ENCODE measurements around the gene TFIP11.
A peak's percentile ranks its signal among the peaks of the same experiment; 100 is the strongest.

TFIP11 gene

GRCh38 chr22:26512149-26512793 is at the start of gene TFIP11:
Gene TFIP11, minus strand, starts transcription at chr22:26512473. Its CDS starts 2,201 bp downstream, at chr22:26510272.
- FAIRE-seq, result peak; percentile 97
- peak; percentile 92 for DNase-seq (ENCODE audit: extremely low spot score, insufficient read length, low read depth)

- DNase-seq (ENCODE audit: extremely low spot score, insufficient read length, low read depth), result no peak
- no peak for FAIRE-seq
These were observed 49.6 kb upstream of the TFIP11 start for GRCh38 chr22:26561756-26562417.

- no peak for DNase-seq (ENCODE audit: extremely low spot score, insufficient read length, low read depth)
- FAIRE-seq, result no peak
These were observed 47.8 kb upstream of the TFIP11 start for GRCh38 chr22:26559961-26560575.

GRCh38 chr22:26558248-26558895 is 46.1 kb upstream of the TFIP11 start:
- FAIRE-seq (no peak), DNase-seq (ENCODE audit: extremely low spot score, insufficient read length, low read depth) (no peak)

GRCh38 chr22:26556904-26557303 is 44.6 kb upstream of the TFIP11 start:
- DNase-seq (ENCODE audit: extremely low spot score, insufficient read length, low read depth) (no peak), FAIRE-seq (no peak)

GRCh38 chr22:26555478-26555877 is 43.2 kb upstream of the TFIP11 start:
- no peak for DNase-seq (ENCODE audit: extremely low spot score, insufficient read length, low read depth)
- FAIRE-seq, result no peak

- DNase-seq (ENCODE audit: extremely low spot score, insufficient read length, low read depth) (no peak), FAIRE-seq (no peak)
These were observed 42.7 kb upstream of the TFIP11 start for GRCh38 chr22:26554956-26555355.

GRCh38 chr22:26553056-26553752 is 40.9 kb upstream of the TFIP11 start:
- DNase-seq (ENCODE audit: extremely low spot score, insufficient read length, low read depth) (no peak), FAIRE-seq (no peak)

GRCh38 chr22:26552466-26552865 is 40.2 kb upstream of the TFIP11 start:
- FAIRE-seq (no peak), DNase-seq (ENCODE audit: extremely low spot score, insufficient read length, low read depth) (no peak)

- DNase-seq (ENCODE audit: extremely low spot score, insufficient read length, low read depth) (no peak), FAIRE-seq (no peak)
These were observed 39.3 kb upstream of the TFIP11 start for GRCh38 chr22:26551568-26551967.

- FAIRE-seq (no peak), DNase-seq (ENCODE audit: extremely low spot score, insufficient read length, low read depth) (no peak)
These were observed 38.3 kb upstream of the TFIP11 start for GRCh38 chr22:26550498-26551033.

- no peak for DNase-seq (ENCODE audit: extremely low spot score, insufficient read length, low read depth)
- no peak for FAIRE-seq
These were observed 37.7 kb upstream of the TFIP11 start for GRCh38 chr22:26549902-26550497.

- FAIRE-seq (no peak), DNase-seq (ENCODE audit: extremely low spot score, insufficient read length, low read depth) (no peak)
These were observed 36.7 kb upstream of the TFIP11 start for GRCh38 chr22:26548984-26549383.

GRCh38 chr22:26548303-26548702 is 36.0 kb upstream of the TFIP11 start:
- FAIRE-seq, result no peak
- DNase-seq (ENCODE audit: extremely low spot score, insufficient read length, low read depth), result no peak

- DNase-seq (ENCODE audit: extremely low spot score, insufficient read length, low read depth) (no peak), FAIRE-seq (no peak)
These were observed 35.6 kb upstream of the TFIP11 start for GRCh38 chr22:26547837-26548236.

- FAIRE-seq (no peak), DNase-seq (ENCODE audit: extremely low spot score, insufficient read length, low read depth) (no peak)
These were observed 35.2 kb upstream of the TFIP11 start for GRCh38 chr22:26547426-26547825.

- DNase-seq (ENCODE audit: extremely low spot score, insufficient read length, low read depth) (no peak), FAIRE-seq (no peak)
These were observed 34.0 kb upstream of the TFIP11 start for GRCh38 chr22:26546282-26546681.

GRCh38 chr22:26545827-26546226 is 33.6 kb upstream of the TFIP11 start:
- no peak for DNase-seq (ENCODE audit: extremely low spot score, insufficient read length, low read depth)
- FAIRE-seq, result no peak

- DNase-seq (ENCODE audit: extremely low spot score, insufficient read length, low read depth) (no peak), FAIRE-seq (no peak)
These were observed 33.1 kb upstream of the TFIP11 start for GRCh38 chr22:26545385-26545784.

GRCh38 chr22:26544489-26544888 is 32.2 kb upstream of the TFIP11 start:
- no peak for DNase-seq (ENCODE audit: extremely low spot score, insufficient read length, low read depth)
- FAIRE-seq, result no peak

Data from GM18507 (cell line).